GM19455 (cell line): ENCODE results near the gene KIAA1328.
"Not testable (repeated sequence)": the region's sequence is repeated elsewhere in the genome, so short reads cannot be mapped to it uniquely, and the experiment has no call there.

Source experiments
- ATAC-seq: cut with Tn5 transposase; IDR thresholded peaks from one replicate; pipeline ENCODE4 v1.9.1; 2021; ENCODE audit not compliant: unreplicated experiment

Gene KIAA1328

GRCh38 chr18:36885981-36886380 lies 57.1 kb downstream of the KIAA1328 start:
- ATAC-seq: no peak

- ATAC-seq: no peak
Observed at GRCh38 chr18:36887114-36887513, 58.2 kb downstream of the KIAA1328 start.

- no peak for ATAC-seq
Observed at GRCh38 chr18:36887864-36888263, 58.9 kb downstream of the KIAA1328 start.

- ATAC-seq: no peak
Observed at GRCh38 chr18:36888778-36889177, 59.9 kb downstream of the KIAA1328 start.

GRCh38 chr18:36889321-36889720 lies 60.4 kb downstream of the KIAA1328 start:
- ATAC-seq: no peak

GRCh38 chr18:36889742-36890141 lies 60.8 kb downstream of the KIAA1328 start:
- ATAC-seq: no peak

GRCh38 chr18:36890598-36890997 lies 61.7 kb downstream of the KIAA1328 start:
- ATAC-seq: no peak

GRCh38 chr18:36893227-36893626 lies 64.3 kb downstream of the KIAA1328 start:
- no peak for ATAC-seq

- ATAC-seq: no peak
Observed at GRCh38 chr18:36895606-36896005, 66.7 kb downstream of the KIAA1328 start.

GRCh38 chr18:36897253-36897652 lies 68.3 kb downstream of the KIAA1328 start:
- ATAC-seq: no peak

- no peak for ATAC-seq
Observed at GRCh38 chr18:36899289-36899688, 70.4 kb downstream of the KIAA1328 start.

GRCh38 chr18:36900466-36900865 lies 71.5 kb downstream of the KIAA1328 start:
- ATAC-seq: no peak

GRCh38 chr18:36901277-36901701 lies 72.4 kb downstream of the KIAA1328 start:
- no peak for ATAC-seq

GRCh38 chr18:36903215-36903928 lies 74.4 kb downstream of the KIAA1328 start:
- no peak for ATAC-seq

GRCh38 chr18:36905571-36905970 lies 76.6 kb downstream of the KIAA1328 start:
- no peak for ATAC-seq

GRCh38 chr18:36909282-36909681 lies 80.4 kb downstream of the KIAA1328 start:
- ATAC-seq: not testable (repeated sequence)

- ATAC-seq: no peak
Observed at GRCh38 chr18:36912887-36913286, 84.0 kb downstream of the KIAA1328 start.

GRCh38 chr18:36917907-36918306 lies 89.0 kb downstream of the KIAA1328 start:
- no peak for ATAC-seq

GRCh38 chr18:36929601-36930000 lies 100.7 kb downstream of the KIAA1328 start:
- ATAC-seq: no peak

GRCh38 chr18:36931106-36931505 lies 102.2 kb downstream of the KIAA1328 start:
- no peak for ATAC-seq

GRCh38 chr18:36933552-36933951 lies 104.6 kb downstream of the KIAA1328 start:
- ATAC-seq: no peak

- ATAC-seq: no peak
Observed at GRCh38 chr18:36934884-36935283, 106.0 kb downstream of the KIAA1328 start.

- ATAC-seq: no peak
Observed at GRCh38 chr18:36942264-36942663, 113.3 kb downstream of the KIAA1328 start.
